IMR-90 (cell line): ENCODE measurements around the gene ZNF780A. TPM values are rescaled to one million over a fixed set of nuclear protein-coding genes. Genes with fewer than 3 reads are reported as not detected.

Source experiments
- ATAC-seq: fragments of 200-7000 bp; cut with Tn5 transposase; 2 replicates; pipeline ENCODE4 v1.9.1; 2020; ENCODE audit warnings: low read depth, mild to moderate bottlenecking, moderate library complexity
- BruUV-seq: library from RNA; stranded (reverse); fragments of 400-500 nt; replicated peaks from 2 replicates; lab custom pipeline; 2021; lab: Mats Ljungman, UMichigan
- CTCF ChIA-PET: fragments of 300-600 bp; formaldehyde crosslinking; extraction: SDS; loops from one replicate; lab custom pipeline; 2021; ENCODE audit warnings: antibody characterized with exemption; lab: Yijun Ruan, JAX
- POLR2A ChIA-PET: fragments of 300-600 bp; sonication (Branson Sonifier 250); formaldehyde crosslinking; loops from one replicate; lab custom pipeline; 2022; ENCODE audit warnings: antibody characterized with exemption; ENCODE audit not compliant: unreplicated experiment; lab: Charles Lee
- DNase-seq: peaks from one replicate; pipeline ENCODE4 v3.0.0; 2013
- H2AFZ ChIP-seq: replicated peaks from 2 replicates; pipeline ENCODE3; 2013; ENCODE audit warnings: low read length, mild to moderate bottlenecking; ENCODE audit not compliant: poor library complexity
- H2AK5ac ChIP-seq: 2 replicates; pipeline ENCODE4 v1.6.1; 2013; ENCODE audit warnings: low read depth, low read length, inconsistent platforms
- H2AK9ac ChIP-seq: replicated peaks from 2 replicates; pipeline ENCODE3; 2013; ENCODE audit warnings: mild to moderate bottlenecking, low read depth, low read length, moderate library complexity; ENCODE audit not compliant: poor library complexity
- H2BK120ac ChIP-seq: 2 replicates; pipeline ENCODE4 v1.6.1; 2013; ENCODE audit warnings: low read depth, low read length, inconsistent platforms
- H2BK15ac ChIP-seq: 3 replicates; pipeline ENCODE4 v1.6.1; 2013; ENCODE audit warnings: low read depth, low read length, inconsistent platforms
- H2BK20ac ChIP-seq: 2 replicates; pipeline ENCODE4 v1.6.1; 2013; ENCODE audit warnings: low read depth, mild to moderate bottlenecking, inconsistent platforms, low read length, moderate library complexity
- H2BK5ac ChIP-seq: 2 replicates; pipeline ENCODE4 v1.6.1; 2013; ENCODE audit warnings: mild to moderate bottlenecking, low read depth, low read length, inconsistent platforms; ENCODE audit not compliant: poor library complexity, severe bottlenecking
- H3K14ac ChIP-seq: replicated peaks from 2 replicates; pipeline ENCODE4 v1.6.1; 2013; ENCODE audit warnings: low read depth, low read length, inconsistent platforms
- H3K18ac ChIP-seq: 2 replicates; pipeline ENCODE4 v1.6.1; 2013; ENCODE audit warnings: low read depth, low read length, control low read depth
- H3K23ac ChIP-seq: 2 replicates; pipeline ENCODE4 v1.6.1; 2013; ENCODE audit warnings: low read depth, low read length, inconsistent platforms
- H3K27ac ChIP-seq: 2 replicates; pipeline ENCODE4 v1.5.1; 2013; ENCODE audit warnings: mild to moderate bottlenecking, control low read depth, low read length; ENCODE audit not compliant: insufficient read depth
- H3K27me3 ChIP-seq: 2 replicates; pipeline ENCODE4 v1.6.1; 2013; ENCODE audit warnings: low read length; ENCODE audit not compliant: control insufficient read depth, insufficient read depth
- H3K36me3 ChIP-seq: 2 replicates; pipeline ENCODE4 v1.6.1; 2013; ENCODE audit warnings: low read length, mixed read lengths; ENCODE audit not compliant: control insufficient read depth, insufficient read depth
- H3K4ac ChIP-seq: 2 replicates; pipeline ENCODE4 v1.6.1; 2013; ENCODE audit warnings: low read depth, low read length, inconsistent platforms
- H3K4me1 ChIP-seq: 2 replicates; pipeline ENCODE4 v1.6.1; 2013; ENCODE audit warnings: low read length, mixed read lengths; ENCODE audit not compliant: control insufficient read depth, insufficient read depth
- H3K4me2 ChIP-seq: 2 replicates; pipeline ENCODE4 v1.6.1; 2013; ENCODE audit warnings: low read depth, mild to moderate bottlenecking, control low read depth, low read length, moderate library complexity
- H3K4me3 ChIP-seq: 2 replicates; pipeline ENCODE4 v1.5.1; 2013; ENCODE audit warnings: low read depth, mild to moderate bottlenecking, control low read depth, low read length, moderate library complexity; ENCODE audit not compliant: insufficient read depth
- H3K56ac ChIP-seq: 2 replicates; pipeline ENCODE4 v1.6.1; 2013; ENCODE audit warnings: low read length, inconsistent platforms; ENCODE audit not compliant: insufficient read depth; ENCODE audit errors: extremely low read depth
- H3K79me1 ChIP-seq, 2 experiments: 2 replicates each; pipeline ENCODE4 v1.6.1; 2013; ENCODE audit warnings: low read length in 2 of 2, inconsistent platforms in 1 of 2, low read depth in 1 of 2
- H3K9ac ChIP-seq: 2 replicates; pipeline ENCODE4 v1.6.1; 2013; ENCODE audit warnings: low read depth, low read length, control low read depth
- H3K9me1 ChIP-seq: 2 replicates; pipeline ENCODE4 v1.6.1; 2013; ENCODE audit warnings: low read length, inconsistent platforms; ENCODE audit not compliant: insufficient read depth
- H3K9me3 ChIP-seq: 2 replicates; pipeline ENCODE4 v1.6.1; 2013; ENCODE audit warnings: low read length; ENCODE audit not compliant: control insufficient read depth, insufficient read depth
- H4K20me1 ChIP-seq: 2 replicates; pipeline ENCODE4 v1.6.1; 2013; ENCODE audit warnings: low read length, inconsistent platforms; ENCODE audit not compliant: insufficient read depth
- H4K5ac ChIP-seq: 2 replicates; pipeline ENCODE4 v1.6.1; 2013; ENCODE audit warnings: mild to moderate bottlenecking, low read depth, low read length, control low read depth
- H4K8ac ChIP-seq, 2 experiments: 2 replicates each; pipeline ENCODE4 v1.6.1; 2013; ENCODE audit warnings: low read depth in 2 of 2, low read length in 2 of 2, control low read depth in 1 of 2, inconsistent platforms in 1 of 2
- H4K91ac ChIP-seq: 2 replicates; pipeline ENCODE4 v1.6.1; 2013; ENCODE audit warnings: low read depth, low read length, inconsistent platforms; ENCODE audit not compliant: insufficient read depth
- BHLHE40 ChIP-seq: fragments of 150-350 bp; IDR thresholded peaks from 2 replicates; pipeline ENCODE4 v1.6.1; 2016; ENCODE audit warnings: mild to moderate bottlenecking, low read depth, low read length
- CEBPB ChIP-seq: IDR thresholded peaks from 2 replicates; pipeline ENCODE4 v1.6.1; 2012; ENCODE audit warnings: low read depth, low read length, improper control_type of control experiment
- CHD1 ChIP-seq: IDR thresholded peaks from 2 replicates; pipeline ENCODE4 v1.6.1; 2012; ENCODE audit warnings: low read depth, low read length, improper control_type of control experiment
- ELK1 ChIP-seq: fragments of 150-350 bp; IDR thresholded peaks from 2 replicates; pipeline ENCODE4 v1.6.1; 2016; ENCODE audit warnings: low read depth, mild to moderate bottlenecking, low read length, moderate library complexity, borderline replicate concordance
- MAFK ChIP-seq: IDR thresholded peaks from 2 replicates; pipeline ENCODE4 v1.6.1; 2012; ENCODE audit warnings: low read depth, low read length, improper control_type of control experiment
- MAZ ChIP-seq: IDR thresholded peaks from 2 replicates; pipeline ENCODE4 v1.6.1; 2012; ENCODE audit warnings: low read depth, mild to moderate bottlenecking, low read length, improper control_type of control experiment, moderate library complexity, borderline replicate concordance
- NFE2L2 ChIP-seq: fragments of 150-350 bp; IDR thresholded peaks from 2 replicates; pipeline ENCODE4 v1.6.1; 2016; ENCODE audit warnings: low read depth, mild to moderate bottlenecking, low read length
- POLR2A ChIP-seq: IDR thresholded peaks from 2 replicates; pipeline ENCODE4 v1.6.1; 2012; ENCODE audit warnings: mild to moderate bottlenecking, low read depth, low read length
- RAD21 ChIP-seq: IDR thresholded peaks from 2 replicates; pipeline ENCODE4 v1.6.1; 2012; ENCODE audit warnings: low read length, improper control_type of control experiment
- RCOR1 ChIP-seq: IDR thresholded peaks from 2 replicates; pipeline ENCODE4 v1.6.1; 2012; ENCODE audit warnings: mild to moderate bottlenecking, low read length, improper control_type of control experiment; ENCODE audit not compliant: insufficient replicate concordance
- RFX5 ChIP-seq: IDR thresholded peaks from 2 replicates; pipeline ENCODE4 v1.8.0; 2012; ENCODE audit warnings: low read depth, mild to moderate bottlenecking, low read length, moderate library complexity
- SMC3 ChIP-seq: fragments of 150-350 bp; IDR thresholded peaks from 2 replicates; pipeline ENCODE4 v1.6.1; 2016; ENCODE audit warnings: low read depth, mild to moderate bottlenecking, antibody characterized with exemption, low read length, moderate library complexity
- WGBS, 2 experiments: methylation state at CpG; one replicate each; pipeline versions ENCODE4 v1.1.5 to v1.1.7; 2013; ENCODE audit warnings: missing lambda C conversion rate in 2 of 2; ENCODE audit not compliant: insufficient read length in 1 of 2; ENCODE audit errors: extremely low coverage in 2 of 2; 5-methylcytosine and 5-hydroxymethylcytosine counted together
- dilution Hi-C: fragments of 300-500 bp; cut with HindIII; formaldehyde crosslinking; loops from one replicate; pipeline ENCODE4 v1.14.3; 2018; ENCODE audit warnings: low sequenced_read_pairs; ENCODE audit not compliant: unreplicated experiment
- in situ Hi-C: fragments of 300-500 bp; cut with MboI; formaldehyde crosslinking; loops from 3 replicates; pipeline ENCODE4 v1.14.3; 2019; ENCODE audit warnings: low sequenced_read_pairs, inconsistent platforms, mixed read lengths
- intact Hi-C: fragments of 100-400 bp; cut with micrococcal nuclease; formaldehyde crosslinking; loops from 2 replicates; pipeline ENCODE4 v1.10.0; 2022
- polyA plus RNA-seq, 3 experiments: library from polyadenylated mRNA; depleted of rRNA; stranded (reverse); fragments of >200 nt; gene quantifications; 2 replicates each; pipeline ENCODE4 v1.2.3, GENCODE V29; 2012; ENCODE audit warnings: low replicate concordance in 1 of 3
- total RNA-seq: library from RNA; depleted of rRNA; stranded (reverse); fragments of >200 nt; gene quantifications from 2 replicates; pipeline ENCODE4 v1.2.3, GENCODE V29; 2012

The ZNF780A gene
- total and polyA plus RNA-seq, 2 of the 4 experiments (the other 2 are of a cell fraction) = 6.2 to 17.0 TPM

DNA sequence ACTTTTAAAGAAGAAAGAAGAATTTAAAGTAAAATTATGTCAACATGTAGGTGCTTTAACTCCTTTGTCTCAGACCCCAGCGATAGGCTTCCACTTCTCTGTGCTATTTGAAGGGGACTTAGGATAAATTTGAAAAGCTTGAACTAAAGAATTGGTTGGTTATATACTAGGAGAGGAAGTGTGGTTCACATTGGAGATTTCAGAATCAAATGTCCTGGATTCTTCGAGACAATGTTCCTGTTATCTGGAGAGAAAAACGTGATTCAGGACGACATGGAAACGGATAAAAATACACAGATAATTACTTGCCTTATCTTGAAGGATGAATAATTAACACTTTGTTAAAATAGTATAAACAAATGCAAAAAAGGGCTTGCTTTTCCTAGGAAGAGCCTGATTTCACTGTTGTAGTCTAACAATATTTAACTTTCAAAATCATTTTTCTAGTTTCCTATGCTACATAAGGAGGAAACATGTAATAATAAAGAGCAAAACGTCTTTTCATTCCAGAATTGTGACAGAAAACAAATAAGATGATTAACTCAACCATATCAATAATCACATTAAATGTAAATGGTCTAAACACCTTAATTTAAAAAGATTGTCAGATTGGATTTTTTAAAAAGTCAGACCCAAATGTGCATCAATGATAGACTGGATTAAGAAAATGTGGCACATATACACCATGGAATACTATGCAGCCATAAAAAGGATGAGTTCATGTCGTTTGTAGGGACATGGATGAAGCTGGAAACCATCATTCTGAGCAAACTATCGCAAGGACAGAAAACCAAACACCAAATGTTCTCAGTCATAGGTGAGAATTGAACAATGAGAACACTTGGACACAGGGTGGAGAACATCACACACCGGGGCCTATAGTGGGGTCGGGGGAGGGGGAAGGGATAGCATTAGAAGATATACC, 724 bp upstream of the ZNF780A start:
- H2BK5ac ChIP-seq = peak overlapping the region; percentile 48
- peak overlapping the region; percentile 77 for H3K9ac ChIP-seq
- CTCF ChIA-PET = no interaction called here
- H3K27ac ChIP-seq = peak overlapping the region; percentile 52
- H3K4ac ChIP-seq = no peak overlapping the region; the same call in 1 of the 2 replicates
- TF ChIP-seq MAFK (no peak), CEBPB (no peak), RFX5 (no peak), RCOR1 (no peak), CHD1 (no peak), RAD21 (no peak), BHLHE40 (no peak), MAZ (no peak), ELK1 (no peak), SMC3 (no peak), NFE2L2 (no peak), POLR2A (no peak)
- no peaks in the 10 kb centered on the region for H3K36me3 ChIP-seq
- no CpG with 5 or more reads among the region's 10 CpGs for WGBS, 2 experiments
- H4K8ac ChIP-seq = peak overlapping the region; percentile 70 to 93
- H3K18ac ChIP-seq = no peak overlapping the region; the same call in 1 of the 2 replicates
- H3K14ac ChIP-seq = peak overlapping the region; percentile 94
- 0 out of 2 replicates have a peak overlapping the region, but pooled peaks have one; percentile 77 for H2BK120ac ChIP-seq
- in situ Hi-C loops = no loop called here
- 0 out of 3 replicates have a peak overlapping the region, but pooled peaks have one; percentile 78 for H2BK15ac ChIP-seq
- no peak overlapping the region for H2AK5ac ChIP-seq
- H3K9me3 ChIP-seq = no peaks in the 10 kb centered on the region
- DNase-seq (no peak), ATAC-seq (peak; percentile 9; the same call in 1 of the 2 replicates)
- peak overlapping the region; percentile 100 for H2AFZ ChIP-seq
- H3K27me3 ChIP-seq = no peaks in the 10 kb centered on the region
- peak overlapping the region; percentile 73; the same call in 1 of the 2 replicates for H3K56ac ChIP-seq
- 0 out of 2 replicates have a peak overlapping the region, but pooled peaks have one; percentile 75 for H4K91ac ChIP-seq
- peaks cover 15 to 20% of the 10 kb centered on the region in 2 experiments for H3K79me1 ChIP-seq
- dilution Hi-C loops = no loop called here
- H2BK20ac ChIP-seq = no peak overlapping the region
- no TSS peak for BruUV-seq
- H2AK9ac ChIP-seq = no peak overlapping the region
- peak overlapping the region; percentile 88 for H3K4me2 ChIP-seq
- H3K23ac ChIP-seq = peak overlapping the region; percentile 74; the same call in 1 of the 2 replicates
- H3K4me1 ChIP-seq = no peaks in the 10 kb centered on the region
- POLR2A ChIA-PET = interaction anchor here (0.5 kb wide), 1 partner anchor 300 kb away, joined by 3 read pairs; no protein-coding TSS in a partner anchor
- peak overlapping the region; percentile 83 for H4K5ac ChIP-seq
- no peaks in the 10 kb centered on the region; the same call in 1 of the 2 replicates for H3K9me1 ChIP-seq
- H3K4me3 ChIP-seq = peak overlapping the region; percentile 91
- intact Hi-C loops = loop anchor here (2.0 kb wide), 2 partner anchors 35 to 249 kb away; partner anchors contain the start of gene ZNF780B
- no peaks in the 10 kb centered on the region for H4K20me1 ChIP-seq
